IMR-90 (cell line): ENCODE measurements around the gene APOB. TPM values are rescaled to one million over a fixed set of nuclear protein-coding genes. Genes with fewer than 3 reads are reported as not detected.

Experiments used
- ATAC-seq: fragments of 200-7000 bp; cut with Tn5 transposase; 2 replicates; pipeline ENCODE4 v1.9.1; 2020; ENCODE audit warnings: low read depth, mild to moderate bottlenecking, moderate library complexity
- Bru-seq: library from RNA; stranded (reverse); fragments of 400-500 nt; gene quantifications from one replicate; lab custom pipeline; 2021; lab: Mats Ljungman, UMichigan
- BruChase-seq, 2 experiments: library from RNA; stranded (reverse); fragments of 400-500 nt; gene quantifications; one replicate each; lab custom pipeline; 2021; lab: Mats Ljungman, UMichigan
- BruUV-seq: library from RNA; stranded (reverse); fragments of 400-500 nt; replicated peaks from 2 replicates; lab custom pipeline; 2021; lab: Mats Ljungman, UMichigan
- CTCF ChIA-PET: fragments of 300-600 bp; formaldehyde crosslinking; extraction: SDS; loops from one replicate; lab custom pipeline; 2021; ENCODE audit warnings: antibody characterized with exemption; lab: Yijun Ruan, JAX
- POLR2A ChIA-PET: fragments of 300-600 bp; sonication (Branson Sonifier 250); formaldehyde crosslinking; loops from one replicate; lab custom pipeline; 2022; ENCODE audit warnings: antibody characterized with exemption; ENCODE audit not compliant: unreplicated experiment; lab: Charles Lee
- DNase-seq: peaks from one replicate; pipeline ENCODE4 v3.0.0; 2013
- H2AFZ ChIP-seq: replicated peaks from 2 replicates; pipeline ENCODE3; 2013; ENCODE audit warnings: low read length, mild to moderate bottlenecking; ENCODE audit not compliant: poor library complexity
- H2AK5ac ChIP-seq: 2 replicates; pipeline ENCODE4 v1.6.1; 2013; ENCODE audit warnings: low read depth, low read length, inconsistent platforms
- H2AK9ac ChIP-seq: replicated peaks from 2 replicates; pipeline ENCODE3; 2013; ENCODE audit warnings: mild to moderate bottlenecking, low read depth, low read length, moderate library complexity; ENCODE audit not compliant: poor library complexity
- H2BK120ac ChIP-seq: 2 replicates; pipeline ENCODE4 v1.6.1; 2013; ENCODE audit warnings: low read depth, low read length, inconsistent platforms
- H2BK15ac ChIP-seq: 3 replicates; pipeline ENCODE4 v1.6.1; 2013; ENCODE audit warnings: low read depth, low read length, inconsistent platforms
- H2BK20ac ChIP-seq: 2 replicates; pipeline ENCODE4 v1.6.1; 2013; ENCODE audit warnings: low read depth, mild to moderate bottlenecking, inconsistent platforms, low read length, moderate library complexity
- H2BK5ac ChIP-seq: 2 replicates; pipeline ENCODE4 v1.6.1; 2013; ENCODE audit warnings: mild to moderate bottlenecking, low read depth, low read length, inconsistent platforms; ENCODE audit not compliant: poor library complexity, severe bottlenecking
- H3K14ac ChIP-seq: replicated peaks from 2 replicates; pipeline ENCODE4 v1.6.1; 2013; ENCODE audit warnings: low read depth, low read length, inconsistent platforms
- H3K18ac ChIP-seq: 2 replicates; pipeline ENCODE4 v1.6.1; 2013; ENCODE audit warnings: low read depth, low read length, control low read depth
- H3K23ac ChIP-seq: 2 replicates; pipeline ENCODE4 v1.6.1; 2013; ENCODE audit warnings: low read depth, low read length, inconsistent platforms
- H3K27ac ChIP-seq: 2 replicates; pipeline ENCODE4 v1.5.1; 2013; ENCODE audit warnings: mild to moderate bottlenecking, control low read depth, low read length; ENCODE audit not compliant: insufficient read depth
- H3K27me3 ChIP-seq: 2 replicates; pipeline ENCODE4 v1.6.1; 2013; ENCODE audit warnings: low read length; ENCODE audit not compliant: control insufficient read depth, insufficient read depth
- H3K36me3 ChIP-seq: 2 replicates; pipeline ENCODE4 v1.6.1; 2013; ENCODE audit warnings: low read length, mixed read lengths; ENCODE audit not compliant: control insufficient read depth, insufficient read depth
- H3K4ac ChIP-seq: 2 replicates; pipeline ENCODE4 v1.6.1; 2013; ENCODE audit warnings: low read depth, low read length, inconsistent platforms
- H3K4me1 ChIP-seq: 2 replicates; pipeline ENCODE4 v1.6.1; 2013; ENCODE audit warnings: low read length, mixed read lengths; ENCODE audit not compliant: control insufficient read depth, insufficient read depth
- H3K4me2 ChIP-seq: 2 replicates; pipeline ENCODE4 v1.6.1; 2013; ENCODE audit warnings: low read depth, mild to moderate bottlenecking, control low read depth, low read length, moderate library complexity
- H3K4me3 ChIP-seq: 2 replicates; pipeline ENCODE4 v1.5.1; 2013; ENCODE audit warnings: low read depth, mild to moderate bottlenecking, control low read depth, low read length, moderate library complexity; ENCODE audit not compliant: insufficient read depth
- H3K56ac ChIP-seq: 2 replicates; pipeline ENCODE4 v1.6.1; 2013; ENCODE audit warnings: low read length, inconsistent platforms; ENCODE audit not compliant: insufficient read depth; ENCODE audit errors: extremely low read depth
- H3K79me1 ChIP-seq, 2 experiments: 2 replicates each; pipeline ENCODE4 v1.6.1; 2013; ENCODE audit warnings: low read length in 2 of 2, inconsistent platforms in 1 of 2, low read depth in 1 of 2
- H3K9ac ChIP-seq: 2 replicates; pipeline ENCODE4 v1.6.1; 2013; ENCODE audit warnings: low read depth, low read length, control low read depth
- H3K9me1 ChIP-seq: 2 replicates; pipeline ENCODE4 v1.6.1; 2013; ENCODE audit warnings: low read length, inconsistent platforms; ENCODE audit not compliant: insufficient read depth
- H3K9me3 ChIP-seq: 2 replicates; pipeline ENCODE4 v1.6.1; 2013; ENCODE audit warnings: low read length; ENCODE audit not compliant: control insufficient read depth, insufficient read depth
- H4K20me1 ChIP-seq: 2 replicates; pipeline ENCODE4 v1.6.1; 2013; ENCODE audit warnings: low read length, inconsistent platforms; ENCODE audit not compliant: insufficient read depth
- H4K5ac ChIP-seq: 2 replicates; pipeline ENCODE4 v1.6.1; 2013; ENCODE audit warnings: mild to moderate bottlenecking, low read depth, low read length, control low read depth
- H4K8ac ChIP-seq, 2 experiments: 2 replicates each; pipeline ENCODE4 v1.6.1; 2013; ENCODE audit warnings: low read depth in 2 of 2, low read length in 2 of 2, control low read depth in 1 of 2, inconsistent platforms in 1 of 2
- H4K91ac ChIP-seq: 2 replicates; pipeline ENCODE4 v1.6.1; 2013; ENCODE audit warnings: low read depth, low read length, inconsistent platforms; ENCODE audit not compliant: insufficient read depth
- FOS ChIP-seq: fragments of 150-350 bp; IDR thresholded peaks from 2 replicates; pipeline ENCODE4 v1.6.1; 2016; ENCODE audit warnings: low read depth, low read length
- WGBS, 2 experiments: methylation state at CpG; one replicate each; pipeline versions ENCODE4 v1.1.5 to v1.1.7; 2013; ENCODE audit warnings: missing lambda C conversion rate in 2 of 2; ENCODE audit not compliant: insufficient read length in 1 of 2; ENCODE audit errors: extremely low coverage in 2 of 2; 5-methylcytosine and 5-hydroxymethylcytosine counted together
- dilution Hi-C: fragments of 300-500 bp; cut with HindIII; formaldehyde crosslinking; loops from one replicate; pipeline ENCODE4 v1.14.3; 2018; ENCODE audit warnings: low sequenced_read_pairs; ENCODE audit not compliant: unreplicated experiment
- in situ Hi-C: fragments of 300-500 bp; cut with MboI; formaldehyde crosslinking; loops from 3 replicates; pipeline ENCODE4 v1.14.3; 2019; ENCODE audit warnings: low sequenced_read_pairs, inconsistent platforms, mixed read lengths
- intact Hi-C: fragments of 100-400 bp; cut with micrococcal nuclease; formaldehyde crosslinking; loops from 2 replicates; pipeline ENCODE4 v1.10.0; 2022
- long read RNA-seq: library from polyadenylated mRNA; unstranded; transcript quantifications from one replicate; pipeline ENCODE4 v2.0.0, GENCODE V29; 2021; ENCODE audit not compliant: unreplicated experiment
- polyA plus RNA-seq, 3 experiments: library from polyadenylated mRNA; depleted of rRNA; stranded (reverse); fragments of >200 nt; gene quantifications; 2 replicates each; pipeline ENCODE4 v1.2.3, GENCODE V29; 2012; ENCODE audit warnings: low replicate concordance in 1 of 3
- total RNA-seq: library from RNA; depleted of rRNA; stranded (reverse); fragments of >200 nt; gene quantifications from 2 replicates; pipeline ENCODE4 v1.2.3, GENCODE V29; 2012; rRNA removed

Gene APOB
- total RNA-seq (under 0.01 TPM in 2 replicates), polyA plus RNA-seq (2012; rRNA removed) (not detected in 2 replicates), Bru-seq, nascent RNA (percentile 9 among the genes with signal in this experiment), BruChase-seq, experiment 1, labeled RNA remaining after a 6-hour chase (percentile 7 among the genes with signal in this experiment), BruChase-seq, experiment 2, labeled RNA remaining after a 2-hour chase (percentile 10 among the genes with signal in this experiment)
- polyA plus RNA-seq (2012; cell fraction: cytosol; rRNA removed): not detected in 2 replicates
- not detected in 2 replicates for polyA plus RNA-seq (2012; cell fraction: nucleus; rRNA removed; ENCODE audit: low replicate concordance)
- long read RNA-seq: 0 reads

- no peaks in the 10 kb centered on the region for H3K36me3 ChIP-seq
- H3K9me3 ChIP-seq: no peaks in the 10 kb centered on the region
- no peaks in the 10 kb centered on the region for H3K79me1 ChIP-seq
- BruUV-seq: no TSS peak
- no peak within 1 kb of the TSS for H3K4me3 ChIP-seq
- no peak within 1 kb of the TSS for H2AK9ac ChIP-seq
- dilution Hi-C loops (no loop called here), intact Hi-C loops (loop anchor here (1.0 to 10.0 kb wide), 6 partner anchors 74 to 1813 kb away; no protein-coding TSS in a partner anchor), in situ Hi-C loops (no loop called here)
- no peak for ATAC-seq
- peak within 1 kb of the TSS; percentile 24 for H2AFZ ChIP-seq
- H3K18ac ChIP-seq: no peak within 1 kb of the TSS
- H2AK5ac ChIP-seq: no peak within 1 kb of the TSS
- H3K9me1 ChIP-seq: no peaks in the 10 kb centered on the region
- H3K23ac ChIP-seq: no peak within 1 kb of the TSS
- no peak within 1 kb of the TSS for H4K8ac ChIP-seq
- CTCF ChIA-PET: interaction anchor here (1.8 kb wide), 1 partner anchor 10 kb away, joined by 6 read pairs; no protein-coding TSS in a partner anchor
- WGBS, 2 experiments: 25% methylated on average over 21 of the region's 51 CpGs; no CpG with 5 or more reads in 1 of the 2 experiments
- H2BK15ac ChIP-seq: no peak within 1 kb of the TSS
- peaks cover 2% of the 10 kb centered on the region; the same call in 1 of the 2 replicates for H3K27me3 ChIP-seq
- H3K56ac ChIP-seq: no peak within 1 kb of the TSS
- TF ChIP-seq FOS: no peak
- no peak within 1 kb of the TSS for H2BK120ac ChIP-seq
- H2BK20ac ChIP-seq: no peak within 1 kb of the TSS
- no peak within 1 kb of the TSS for H3K27ac ChIP-seq
- no peak within 1 kb of the TSS for H3K4ac ChIP-seq
- POLR2A ChIA-PET: no interaction called here
- H3K14ac ChIP-seq: no peak within 1 kb of the TSS
- no peak within 1 kb of the TSS for H4K91ac ChIP-seq
- H4K20me1 ChIP-seq: no peaks in the 10 kb centered on the region
- H3K9ac ChIP-seq: no peak within 1 kb of the TSS
- no peak within 1 kb of the TSS for H4K5ac ChIP-seq
- DNase-seq: no peak
- no peaks in the 10 kb centered on the region for H3K4me1 ChIP-seq
- no peak within 1 kb of the TSS for H3K4me2 ChIP-seq
- no peak within 1 kb of the TSS for H2BK5ac ChIP-seq
These were observed at the start of gene APOB for GRCh38 chr2:21043744-21044532. Gene APOB (minus strand): TSS chr2:21044073. CDS start chr2:21043945, 128 bp downstream.
